ENCODE measurements around the gene TMOD1. TPM values are rescaled to one million over a fixed set of nuclear protein-coding genes. Genes with fewer than 3 reads are reported as not detected.

The TMOD1 gene
- total and polyA plus RNA-seq, 4 donors = 9.2 to 20.0 (median 14.1) TPM

- no peak for TF ChIP-seq SP1 (IDR thresholded peaks at IDR 0.05)
- TF ChIP-seq YY1 (IDR thresholded peaks at IDR 0.05) = no peak
- TF ChIP-seq, protein P1, sequence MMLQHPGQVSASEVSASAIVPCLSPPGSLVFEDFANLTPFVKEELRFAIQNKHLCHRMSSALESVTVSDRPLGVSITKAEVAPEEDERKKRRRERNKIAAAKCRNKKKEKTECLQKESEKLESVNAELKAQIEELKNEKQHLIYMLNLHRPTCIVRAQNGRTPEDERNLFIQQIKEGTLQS (IDR thresholded peaks at IDR 0.05) = no peak
- TF ChIP-seq TAF1 (conservative IDR thresholded peaks at IDR 0.05) = no peak
- TF ChIP-seq FOXA1 (IDR thresholded peaks at IDR 0.05) = no peak
- TF ChIP-seq FOXA2 (IDR thresholded peaks at IDR 0.05) = no peak
- H3K27ac ChIP-seq (ENCODE audit: low read depth in 1 of 2, low read length in 2 of 2) = no peak overlapping the region
- H3K4me1 ChIP-seq (ENCODE audit: control insufficient read depth in 4 of 4, insufficient read depth in 4 of 4, low read length in 3 of 4) = no peaks in the 10 kb centered on the region
- no peak overlapping the region for H3K9ac ChIP-seq (ENCODE audit: low read depth in 1 of 2, low read length in 2 of 2)
- H3K9me3 ChIP-seq (ENCODE audit: control insufficient read depth in 4 of 4, low read length in 3 of 4) = no peaks in the 10 kb centered on the region
- no peak for DNase-seq (ENCODE audit: low spot score)
- WGBS = 92% methylated on average over 14 of the region's 14 CpGs
- H3K27me3 ChIP-seq (ENCODE audit: control insufficient read depth in 4 of 4, insufficient read depth in 4 of 4, low read length in 3 of 4) = no peaks in the 10 kb centered on the region
- no peaks in the 10 kb centered on the region for H3K36me3 ChIP-seq (ENCODE audit: control insufficient read depth in 4 of 4, insufficient read depth in 3 of 4, low read depth in 1 of 4, low read length in 3 of 4)
- H3K4me3 ChIP-seq (ENCODE audit: low read depth in 1 of 3, low read length in 3 of 3) = no peak overlapping the region
Observed at GRCh38 chr9:97517331-97518089, 16.0 kb downstream of the TMOD1 start.

DNA sequence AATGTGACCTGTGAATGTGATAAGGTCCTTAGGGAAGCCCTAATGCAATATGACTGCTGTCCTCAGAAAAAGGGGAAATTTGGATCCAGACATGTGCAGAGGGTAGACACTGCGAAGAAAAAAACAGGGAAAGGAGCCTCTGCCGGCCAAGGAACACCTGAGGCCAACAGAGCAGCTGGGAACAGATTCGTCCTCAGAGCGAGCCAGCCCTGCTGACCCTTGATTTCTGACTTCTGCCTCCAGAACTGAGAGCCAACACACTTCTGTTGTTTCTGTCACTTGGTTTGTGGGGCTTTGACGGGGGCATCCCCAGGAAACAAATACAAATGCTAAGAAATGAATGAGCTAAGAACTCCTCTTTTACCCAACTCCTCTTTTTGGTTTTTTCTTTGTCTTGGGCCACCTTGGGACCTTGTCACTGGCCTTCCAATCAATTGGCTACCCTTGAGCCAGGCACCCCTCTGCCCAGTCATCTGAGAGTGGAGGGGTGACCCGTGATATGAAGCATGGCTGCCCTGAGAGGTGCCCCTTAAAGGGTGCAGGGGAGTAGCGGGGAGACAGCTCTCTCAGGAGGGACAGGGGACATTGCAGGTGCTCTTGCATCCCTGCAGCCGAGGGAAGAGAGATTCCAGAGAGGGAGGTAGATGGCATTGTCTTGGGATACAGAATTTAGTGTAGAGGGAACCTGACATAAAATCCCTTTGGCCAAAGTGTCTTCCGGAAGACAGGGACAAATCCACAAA is 16.9 kb downstream of the TMOD1 start:
- Histone ChIP-seq H3K9me3 (ENCODE audit: control insufficient read depth in 4 of 4, low read length in 3 of 4) (no peaks in the 10 kb centered on the region), H3K27me3 (ENCODE audit: control insufficient read depth in 4 of 4, insufficient read depth in 4 of 4, low read length in 3 of 4) (no peaks in the 10 kb centered on the region), H3K4me3 (ENCODE audit: low read depth in 1 of 3, low read length in 3 of 3) (no peak overlapping the region), H3K36me3 (ENCODE audit: control insufficient read depth in 4 of 4, insufficient read depth in 3 of 4, low read depth in 1 of 4, low read length in 3 of 4) (no peaks in the 10 kb centered on the region), H3K4me1 (ENCODE audit: control insufficient read depth in 4 of 4, insufficient read depth in 4 of 4, low read length in 3 of 4) (no peaks in the 10 kb centered on the region), H3K27ac (ENCODE audit: low read depth in 1 of 2, low read length in 2 of 2) (no peak overlapping the region), H3K9ac (ENCODE audit: low read depth in 1 of 2, low read length in 2 of 2) (no peak overlapping the region)
- no peak for DNase-seq (ENCODE audit: low spot score)
- 90% methylated on average over 9 of the region's 9 CpGs for WGBS
- TF ChIP-seq RXRA (IDR thresholded peaks at IDR 0.05) = no peak
- no peak for TF ChIP-seq FOXA1 (IDR thresholded peaks at IDR 0.05)
- TF ChIP-seq HNF4A (conservative IDR thresholded peaks at IDR 0.05) = no peak
- TF ChIP-seq NR2F2 (IDR thresholded peaks at IDR 0.05) = no peak
- no peak for TF ChIP-seq JUND (IDR thresholded peaks at IDR 0.05)
- TF ChIP-seq, protein P1 (IDR thresholded peaks at IDR 0.05) = no peak
- TF ChIP-seq YY1 (IDR thresholded peaks at IDR 0.05) = no peak
- no peak for TF ChIP-seq HNF4G (IDR thresholded peaks at IDR 0.05)
- TF ChIP-seq GABPA (IDR thresholded peaks at IDR 0.05 in 1 of 2, conservative IDR thresholded peaks at IDR 0.05 in 1 of 2) = no peak
- TF ChIP-seq FOXA2 (IDR thresholded peaks at IDR 0.05) = no peak
- TF ChIP-seq TAF1 (conservative IDR thresholded peaks at IDR 0.05) = no peak
- TF ChIP-seq ZBTB33 (IDR thresholded peaks at IDR 0.05) = no peak
- no peak for TF ChIP-seq CTCF (IDR thresholded peaks at IDR 0.05; ENCODE audit: low read depth, low read length, missing input control)
- TF ChIP-seq RAD21 (IDR thresholded peaks at IDR 0.05) = no peak
